Measurements from ENCODE around the gene TSPAN18. TPM values are rescaled to one million over a fixed set of nuclear protein-coding genes. Genes with fewer than 3 reads are reported as not detected.

Gene TSPAN18
- total and polyA plus RNA-seq, 3 donors from 2014 or later: 2.1 to 11.1 (median 5.0) TPM

- no peaks in the 10 kb centered on the region for H3K9me3 ChIP-seq
- H3K4me1 ChIP-seq: peaks cover 5% of the 10 kb centered on the region
- TF ChIP-seq, protein P1, sequence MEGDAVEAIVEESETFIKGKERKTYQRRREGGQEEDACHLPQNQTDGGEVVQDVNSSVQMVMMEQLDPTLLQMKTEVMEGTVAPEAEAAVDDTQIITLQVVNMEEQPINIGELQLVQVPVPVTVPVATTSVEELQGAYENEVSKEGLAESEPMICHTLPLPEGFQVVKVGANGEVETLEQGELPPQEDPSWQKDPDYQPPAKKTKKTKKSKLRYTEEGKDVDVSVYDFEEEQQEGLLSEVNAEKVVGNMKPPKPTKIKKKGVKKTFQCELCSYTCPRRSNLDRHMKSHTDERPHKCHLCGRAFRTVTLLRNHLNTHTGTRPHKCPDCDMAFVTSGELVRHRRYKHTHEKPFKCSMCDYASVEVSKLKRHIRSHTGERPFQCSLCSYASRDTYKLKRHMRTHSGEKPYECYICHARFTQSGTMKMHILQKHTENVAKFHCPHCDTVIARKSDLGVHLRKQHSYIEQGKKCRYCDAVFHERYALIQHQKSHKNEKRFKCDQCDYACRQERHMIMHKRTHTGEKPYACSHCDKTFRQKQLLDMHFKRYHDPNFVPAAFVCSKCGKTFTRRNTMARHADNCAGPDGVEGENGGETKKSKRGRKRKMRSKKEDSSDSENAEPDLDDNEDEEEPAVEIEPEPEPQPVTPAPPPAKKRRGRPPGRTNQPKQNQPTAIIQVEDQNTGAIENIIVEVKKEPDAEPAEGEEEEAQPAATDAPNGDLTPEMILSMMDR (IDR thresholded peaks at IDR 0.05): no peak
- no peak for TF ChIP-seq POLR2A (IDR thresholded peaks at IDR 0.05)
- H3K36me3 ChIP-seq (ENCODE audit: low read depth, missing control alignments): no peaks in the 10 kb centered on the region
- no peak overlapping the region for H3K27ac ChIP-seq
- intact Hi-C loops (cut with DNase I; ENCODE audit: low total_unique reads): no loop called here
- DNase-seq: no peak
- H3K4me3 ChIP-seq: no peak overlapping the region
- no peaks in the 10 kb centered on the region for H3K27me3 ChIP-seq
Observed at GRCh38 chr11:44798607-44798972, 71.8 kb downstream of the TSPAN18 start.

DNA sequence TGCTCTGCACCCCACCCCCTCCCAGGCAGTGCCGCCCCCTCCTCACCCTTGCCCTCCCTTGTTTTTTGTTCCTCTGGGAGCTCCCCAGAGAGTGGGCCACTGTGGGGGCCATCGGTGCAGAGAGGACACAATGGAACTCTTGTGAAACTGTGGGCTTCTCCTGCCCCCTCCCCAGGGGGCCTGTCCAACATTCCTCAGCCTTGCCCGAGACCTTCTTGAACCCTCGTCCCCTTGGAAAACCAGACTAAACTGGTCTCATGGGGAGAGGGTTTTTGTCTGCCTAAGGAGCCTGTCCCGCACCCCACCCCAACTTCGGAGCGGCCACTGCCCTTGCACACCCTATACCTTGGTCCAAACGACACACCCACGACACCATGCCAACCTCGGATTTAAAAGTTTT is 72.2 kb downstream of the TSPAN18 start:
- Histone ChIP-seq H3K27me3 (no peaks in the 10 kb centered on the region), H3K36me3 (ENCODE audit: low read depth, missing control alignments) (no peaks in the 10 kb centered on the region), H3K27ac (no peak overlapping the region), H3K4me1 (peaks cover 5% of the 10 kb centered on the region), H3K4me3 (no peak overlapping the region), H3K9me3 (no peaks in the 10 kb centered on the region)
- intact Hi-C loops (cut with DNase I; ENCODE audit: low total_unique reads): no loop called here
- 73 to 77% methylated on average over 10 of the region's 10 CpGs for WGBS, 2 donors
- TF ChIP-seq POLR2A (IDR thresholded peaks at IDR 0.05): no peak
- TF ChIP-seq, protein P1 (IDR thresholded peaks at IDR 0.05): no peak
- DNase-seq: no peak

GRCh38 chr11:44802347-44802746 is 75.6 kb downstream of the TSPAN18 start:
- Histone ChIP-seq H3K27ac (no peak overlapping the region), H3K36me3 (ENCODE audit: low read depth, missing control alignments) (no peaks in the 10 kb centered on the region), H3K9me3 (no peaks in the 10 kb centered on the region), H3K4me3 (no peak overlapping the region), H3K27me3 (no peaks in the 10 kb centered on the region), H3K4me1 (peaks cover 5% of the 10 kb centered on the region)
- DNase-seq: no peak
- intact Hi-C loops (cut with DNase I; ENCODE audit: low total_unique reads): no loop called here
- TF ChIP-seq, protein P1 (IDR thresholded peaks at IDR 0.05): no peak
- no peak for TF ChIP-seq POLR2A (IDR thresholded peaks at IDR 0.05)

DNA sequence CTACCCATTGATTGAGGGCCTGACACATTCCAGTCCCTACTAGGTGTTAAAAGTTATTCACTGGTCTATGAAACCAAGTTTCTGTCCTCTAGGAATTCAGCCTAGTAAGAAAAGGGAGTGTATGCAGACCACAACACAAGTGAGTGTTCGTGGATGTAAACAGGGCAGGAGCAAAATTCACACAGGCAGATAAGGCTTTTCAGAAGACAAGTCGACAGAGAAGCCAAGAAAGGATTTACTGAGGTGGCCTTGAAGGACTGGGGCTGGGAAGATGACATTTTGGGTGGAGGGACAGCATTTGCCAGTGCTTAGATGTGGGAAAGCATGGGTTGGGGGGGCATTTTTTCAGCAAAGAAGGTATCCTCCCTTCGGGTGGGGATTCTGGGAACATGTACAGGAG is 76.2 kb downstream of the TSPAN18 start:
- 54 to 69% methylated on average over 3 of the region's 3 CpGs for WGBS, 2 donors
- Histone ChIP-seq H3K4me1 (peaks cover 5% of the 10 kb centered on the region), H3K9me3 (no peaks in the 10 kb centered on the region), H3K36me3 (ENCODE audit: low read depth, missing control alignments) (no peaks in the 10 kb centered on the region), H3K27me3 (no peaks in the 10 kb centered on the region), H3K4me3 (no peak overlapping the region), H3K27ac (no peak overlapping the region)
- no peak for DNase-seq
- intact Hi-C loops (cut with DNase I; ENCODE audit: low total_unique reads): no loop called here
- TF ChIP-seq, protein P1 (IDR thresholded peaks at IDR 0.05): no peak
- TF ChIP-seq POLR2A (IDR thresholded peaks at IDR 0.05): no peak
